Middle frontal gyrus (tissue), 1 donor: ENCODE results near the gene RXRA.
"Not testable (repeated sequence)": the region's sequence is repeated elsewhere in the genome, so short reads cannot be mapped to it uniquely, and the experiment has no call there.

Experiments
- DNase-seq: peaks from one replicate; pipeline ENCODE4 v3.0.0-alpha.2; 2015; ENCODE audit warnings: low spot score; ENCODE audit errors: extremely low spot score

RXRA gene

DNA sequence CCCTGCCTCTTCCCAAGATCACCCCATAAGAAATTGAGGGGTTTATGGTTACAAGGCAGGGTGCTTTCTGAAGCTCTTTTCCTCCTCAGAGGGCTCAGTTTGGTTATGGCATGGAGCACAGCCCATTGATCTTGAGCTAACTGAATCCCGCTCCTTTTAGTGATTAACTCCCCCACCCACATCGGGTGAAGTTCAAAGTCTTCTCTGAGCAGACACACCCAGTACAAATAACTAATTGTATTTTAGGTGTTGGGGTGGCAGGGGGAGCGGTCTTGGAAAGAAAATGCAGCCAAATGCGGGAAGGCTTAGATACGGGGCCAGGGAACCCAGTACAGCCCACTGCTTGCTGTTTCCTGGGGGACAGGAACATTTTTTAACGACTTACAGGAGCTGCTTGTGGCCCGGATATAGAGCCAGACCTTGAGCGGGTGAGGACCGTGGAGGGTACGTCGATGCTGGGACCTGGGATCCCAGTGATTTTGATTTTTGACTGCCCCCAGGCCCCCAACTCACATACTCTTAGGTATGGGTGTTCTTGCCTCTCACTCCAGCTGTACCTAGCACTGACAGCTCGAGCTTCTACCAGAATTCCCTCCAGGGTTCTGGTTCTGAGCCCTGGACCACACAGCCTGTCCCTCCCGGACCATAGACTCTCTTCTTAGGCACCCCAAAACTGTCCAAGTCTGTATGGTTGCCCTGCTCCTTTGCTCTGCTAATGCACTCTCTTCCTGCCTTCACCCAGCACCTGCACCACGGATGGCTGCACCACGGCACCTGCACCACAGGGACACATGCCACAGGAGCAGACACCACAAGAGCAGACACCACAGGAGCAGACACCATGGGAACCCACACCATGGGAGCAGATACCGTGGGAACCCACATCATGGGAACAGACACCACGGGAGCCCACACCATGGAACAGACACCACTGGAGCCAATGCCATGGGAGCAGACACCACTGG is 18.3 kb upstream of the RXRA start:
- no peak for DNase-seq

GRCh38 chr9:134308639-134309220 is 17.5 kb upstream of the RXRA start:
- not testable (repeated sequence) for DNase-seq

DNA sequence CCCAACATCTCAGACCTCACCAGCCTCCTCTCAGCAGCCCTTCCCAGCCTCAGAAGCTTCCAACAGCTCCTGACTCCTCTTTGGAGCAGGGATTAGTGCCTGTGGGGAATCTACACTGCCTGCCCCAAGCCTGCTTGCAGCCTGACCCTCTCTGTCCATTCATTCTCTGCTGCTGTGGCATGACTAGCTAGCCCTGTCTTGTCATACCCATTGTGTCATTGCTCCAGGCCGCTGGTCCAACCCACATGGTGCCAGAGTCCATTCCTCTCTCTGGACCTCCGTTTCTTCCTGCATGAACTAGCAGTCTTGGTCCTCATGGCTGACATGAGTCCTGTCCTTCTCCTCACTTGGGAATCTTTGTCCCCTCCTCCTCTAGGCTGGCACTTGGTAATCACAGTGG is 12.8 kb upstream of the RXRA start:
- no peak for DNase-seq

DNA sequence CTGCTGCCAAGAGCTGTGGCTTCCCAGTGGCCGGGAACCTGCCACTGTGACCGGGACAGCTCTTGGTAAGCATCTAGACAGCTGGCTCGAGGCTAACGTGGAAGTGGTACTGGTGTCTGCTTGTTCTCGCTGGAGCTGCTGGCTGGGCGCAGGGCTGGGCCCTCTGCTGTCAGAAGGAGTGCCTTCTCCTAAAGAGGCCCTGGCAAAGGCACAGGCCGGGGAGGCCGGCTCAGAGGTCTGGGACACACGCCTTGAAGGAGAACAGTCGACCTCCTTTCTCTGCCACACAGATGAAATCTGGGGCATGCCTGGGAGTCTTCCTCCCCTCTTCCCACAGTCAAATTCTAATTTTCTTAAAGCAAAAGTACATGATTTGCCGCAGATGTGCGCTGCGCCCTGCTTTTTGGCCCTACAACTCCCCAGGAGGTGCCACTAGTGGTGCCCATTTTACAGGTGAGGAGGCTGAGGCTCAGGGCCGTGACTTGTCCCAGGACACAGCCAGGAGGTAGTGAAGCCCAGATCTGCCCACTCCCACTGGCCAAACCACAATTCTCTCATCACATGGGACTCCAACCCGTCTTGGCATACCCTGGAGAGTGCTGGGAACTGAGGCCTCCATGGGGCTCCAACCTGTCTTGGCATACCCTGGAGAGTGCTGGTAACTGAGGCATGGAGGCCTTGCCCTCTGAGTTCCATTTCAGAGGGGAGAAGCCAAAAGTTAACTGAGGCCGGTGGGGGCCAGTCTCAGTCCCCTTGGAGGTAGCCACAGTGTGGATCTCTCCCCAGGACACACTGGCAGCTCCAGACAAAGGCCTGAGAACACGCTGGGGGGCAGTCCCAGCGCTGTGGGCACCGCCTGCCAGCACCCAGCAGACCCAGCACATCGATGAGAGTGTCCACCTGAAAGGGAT is 12.0 kb upstream of the RXRA start:
- no peak for DNase-seq

DNA sequence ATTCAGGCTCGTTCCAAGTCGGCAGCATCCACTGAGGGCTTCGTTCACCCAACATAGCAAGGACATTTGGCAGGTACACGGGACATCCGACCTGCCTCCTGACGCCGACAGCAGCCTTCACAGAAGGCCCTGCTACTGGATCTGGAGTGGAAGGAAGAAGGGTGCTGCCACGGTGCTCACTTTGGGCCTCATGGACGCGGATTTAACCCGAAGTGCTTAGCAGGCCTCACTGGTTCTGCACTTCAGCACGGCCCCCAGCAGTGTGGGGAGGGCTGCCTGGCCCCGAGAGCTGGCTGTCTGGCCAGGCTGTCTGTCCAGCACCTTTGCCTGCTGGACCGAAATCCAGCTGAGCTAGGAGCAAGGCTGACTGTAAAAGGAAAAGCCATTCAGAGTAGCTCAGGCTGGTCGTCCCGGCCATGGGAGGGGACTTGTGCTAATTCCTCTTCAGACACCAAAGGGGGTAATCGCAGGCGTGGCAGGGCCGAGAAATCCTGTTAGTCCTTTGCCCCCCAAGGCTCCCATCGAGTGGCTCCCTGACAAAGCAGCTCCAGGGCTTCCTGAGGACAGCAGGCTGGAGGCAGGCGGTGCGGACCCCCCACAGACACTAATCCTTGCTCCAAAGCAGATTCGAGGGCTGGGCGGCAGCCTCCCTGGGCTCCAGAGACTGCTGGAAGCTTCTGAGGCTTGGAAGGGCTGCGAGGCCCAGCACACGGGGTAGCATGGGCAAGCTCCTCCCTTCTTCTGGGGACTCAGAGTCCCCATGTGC is 11.1 kb upstream of the RXRA start:
- DNase-seq, result no peak

DNA sequence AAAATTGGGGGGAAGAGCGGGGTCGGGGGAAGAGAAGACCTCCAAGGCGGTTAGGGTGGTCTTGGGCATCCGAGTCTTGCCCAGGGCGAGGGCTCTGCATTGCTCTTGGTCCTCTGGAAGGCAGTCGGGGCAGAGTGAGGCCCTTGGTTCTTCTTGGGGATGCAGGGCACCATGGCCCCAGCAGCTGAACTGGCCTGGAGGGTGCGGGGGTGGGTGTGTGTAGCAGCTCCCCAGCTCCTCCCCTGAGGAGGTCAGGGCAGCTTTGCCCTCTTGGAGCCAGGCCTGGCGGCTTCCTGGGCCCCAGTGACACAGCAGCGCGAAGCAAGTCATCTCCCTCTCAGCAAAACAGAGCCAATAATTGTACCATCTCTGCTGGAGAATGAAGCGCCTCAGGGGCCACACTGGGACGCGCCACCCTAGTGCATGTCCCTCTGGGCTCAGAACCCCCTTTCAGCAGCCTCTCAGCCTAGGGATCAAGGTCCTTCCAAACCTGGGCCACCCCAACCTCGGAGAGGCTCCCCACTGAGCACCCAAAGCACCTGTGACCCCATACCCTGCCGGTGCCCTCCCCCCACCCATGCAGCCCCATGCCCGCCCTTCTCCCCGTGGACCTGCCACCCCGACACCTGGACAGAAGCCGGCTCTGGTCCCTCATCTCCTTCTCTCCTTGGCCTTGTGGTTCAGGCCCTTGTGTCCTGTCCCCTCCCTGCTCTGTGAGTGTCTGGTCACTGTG is 10.4 kb upstream of the RXRA start:
- DNase-seq, result no peak

DNA sequence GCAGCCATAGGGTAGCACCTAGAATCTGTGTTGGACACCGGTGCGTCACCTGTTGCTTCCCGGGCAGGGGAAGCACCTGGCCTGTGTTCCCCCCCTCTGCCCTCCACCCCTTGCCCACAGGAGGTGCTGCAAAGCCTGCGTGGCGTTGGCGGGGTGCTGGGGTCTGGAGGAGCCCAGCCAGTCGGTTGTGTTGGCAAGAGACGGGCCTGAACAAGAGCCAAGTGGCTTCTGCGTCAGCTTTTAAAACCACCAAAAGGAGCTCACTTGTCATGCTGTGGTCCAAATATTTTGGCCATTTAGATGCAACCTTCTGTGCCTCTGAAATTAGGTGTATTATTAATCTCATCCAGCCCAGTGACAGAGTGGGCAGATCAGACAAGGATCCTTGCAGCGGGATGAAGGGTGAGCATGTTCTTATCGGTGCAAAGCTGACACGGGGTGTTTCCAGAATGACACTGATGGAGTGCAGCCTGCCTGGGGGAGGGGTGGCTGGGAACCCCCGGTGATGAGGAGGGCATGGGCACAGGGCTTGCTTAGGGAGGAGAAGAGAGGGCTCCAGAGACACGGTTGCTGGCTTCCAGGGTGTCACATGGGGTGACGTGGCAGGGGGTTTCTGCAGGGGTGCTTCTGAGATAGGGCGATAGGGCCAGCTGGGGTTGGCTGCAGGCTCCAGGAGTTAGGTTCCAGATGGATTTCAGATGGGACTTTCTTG is 9.7 kb upstream of the RXRA start:
- DNase-seq, result no peak

- DNase-seq, result no peak
These were observed 8.9 kb upstream of the RXRA start for GRCh38 chr9:134317400-134317789.

- no peak for DNase-seq
These were observed 8.4 kb upstream of the RXRA start for GRCh38 chr9:134317790-134318414.

GRCh38 chr9:134318481-134318891 is 7.8 kb upstream of the RXRA start:
- no peak for DNase-seq

- no peak for DNase-seq
These were observed 7.3 kb upstream of the RXRA start for GRCh38 chr9:134318941-134319305.

DNA sequence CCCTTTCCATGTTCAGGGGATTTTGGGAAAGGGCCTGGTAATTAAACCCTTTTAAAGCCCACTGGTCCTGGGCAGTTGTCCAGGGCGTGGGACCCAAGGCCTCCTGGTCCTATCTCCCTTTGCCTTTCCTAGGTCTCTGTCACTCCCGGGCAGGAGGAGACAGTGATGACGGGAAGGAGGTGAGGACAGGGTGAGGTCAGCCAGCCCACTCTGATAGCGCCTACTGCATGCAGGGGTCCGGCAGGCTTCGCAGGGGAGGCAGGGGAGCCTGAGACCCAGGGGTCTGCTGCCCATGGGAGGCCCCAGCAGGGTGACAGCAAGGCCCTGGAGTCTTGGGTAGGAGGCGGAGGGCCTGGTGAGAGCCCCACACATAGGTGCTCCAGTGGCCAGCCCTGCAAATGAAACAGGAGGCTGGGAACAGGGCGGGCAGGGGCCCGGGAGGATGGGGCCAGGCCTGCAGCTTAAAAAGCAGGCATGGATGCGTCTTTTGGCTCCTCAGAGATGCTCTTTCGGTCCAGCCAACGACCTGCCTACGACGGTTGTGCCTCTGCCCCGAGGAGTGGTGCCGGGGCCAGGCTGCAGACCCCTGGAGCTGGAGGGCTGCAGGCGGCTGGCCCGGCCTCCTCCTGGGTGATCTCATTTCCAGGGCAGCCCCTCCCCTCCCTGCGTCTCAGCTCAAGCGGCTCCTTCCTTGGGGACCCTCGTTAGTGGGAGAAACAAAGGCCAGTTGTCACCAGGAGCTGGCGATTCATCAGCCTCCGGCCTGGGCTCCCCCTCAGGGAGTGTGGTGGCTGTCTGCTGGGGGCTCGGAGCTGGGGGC is 6.7 kb upstream of the RXRA start:
- DNase-seq, result no peak

GRCh38 chr9:134320126-134320867 is 6.0 kb upstream of the RXRA start:
- DNase-seq, result no peak

DNA sequence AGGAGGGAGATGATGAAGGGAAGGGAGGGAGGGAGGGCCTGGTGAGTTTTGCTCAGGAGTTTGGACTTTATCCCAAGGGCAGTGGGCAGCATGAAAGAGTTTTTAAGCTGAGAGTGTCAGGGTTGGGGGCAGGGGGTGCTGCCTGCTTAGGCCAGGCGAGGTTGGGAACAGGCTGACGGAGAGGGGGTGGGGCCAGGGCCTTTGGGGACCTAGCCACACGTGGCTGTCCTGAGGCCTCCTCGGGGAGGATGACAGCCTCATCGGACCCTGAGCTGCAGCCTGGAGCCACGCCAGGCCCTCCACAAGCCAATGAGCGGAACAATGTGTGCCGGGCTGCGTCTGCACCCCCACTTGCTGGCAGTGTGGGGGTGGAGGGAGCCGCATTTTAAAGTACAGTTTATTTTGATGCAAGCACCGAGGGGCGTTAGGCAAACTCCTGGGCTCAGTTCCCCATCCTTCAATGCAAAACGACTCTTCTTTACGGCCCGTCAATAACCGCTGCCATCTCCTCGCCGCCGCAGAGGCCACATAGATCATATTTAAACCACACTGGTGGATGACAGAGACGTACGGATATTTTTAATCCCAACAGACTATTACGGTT is 5.3 kb upstream of the RXRA start:
- DNase-seq, result no peak

DNA sequence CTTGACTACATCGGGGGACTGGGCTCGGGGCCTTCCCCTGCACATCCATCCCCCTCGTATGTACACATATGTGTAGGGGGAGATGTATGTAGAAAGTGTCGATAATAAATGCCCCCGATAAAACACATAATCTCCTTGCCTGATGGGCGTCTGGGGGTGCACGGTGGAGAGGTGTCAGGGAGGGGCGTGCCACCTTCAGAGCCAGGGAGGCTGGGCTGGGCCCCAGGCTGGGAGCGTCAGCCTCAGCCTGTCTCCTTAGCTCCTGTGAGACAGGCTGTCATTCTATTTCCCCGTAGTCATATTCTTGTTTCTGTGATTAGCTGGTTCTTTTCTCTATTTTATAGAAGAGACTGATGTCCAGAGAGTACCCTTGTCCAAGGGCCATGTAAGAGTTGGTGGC is 4.7 kb upstream of the RXRA start:
- DNase-seq, result no peak

DNA sequence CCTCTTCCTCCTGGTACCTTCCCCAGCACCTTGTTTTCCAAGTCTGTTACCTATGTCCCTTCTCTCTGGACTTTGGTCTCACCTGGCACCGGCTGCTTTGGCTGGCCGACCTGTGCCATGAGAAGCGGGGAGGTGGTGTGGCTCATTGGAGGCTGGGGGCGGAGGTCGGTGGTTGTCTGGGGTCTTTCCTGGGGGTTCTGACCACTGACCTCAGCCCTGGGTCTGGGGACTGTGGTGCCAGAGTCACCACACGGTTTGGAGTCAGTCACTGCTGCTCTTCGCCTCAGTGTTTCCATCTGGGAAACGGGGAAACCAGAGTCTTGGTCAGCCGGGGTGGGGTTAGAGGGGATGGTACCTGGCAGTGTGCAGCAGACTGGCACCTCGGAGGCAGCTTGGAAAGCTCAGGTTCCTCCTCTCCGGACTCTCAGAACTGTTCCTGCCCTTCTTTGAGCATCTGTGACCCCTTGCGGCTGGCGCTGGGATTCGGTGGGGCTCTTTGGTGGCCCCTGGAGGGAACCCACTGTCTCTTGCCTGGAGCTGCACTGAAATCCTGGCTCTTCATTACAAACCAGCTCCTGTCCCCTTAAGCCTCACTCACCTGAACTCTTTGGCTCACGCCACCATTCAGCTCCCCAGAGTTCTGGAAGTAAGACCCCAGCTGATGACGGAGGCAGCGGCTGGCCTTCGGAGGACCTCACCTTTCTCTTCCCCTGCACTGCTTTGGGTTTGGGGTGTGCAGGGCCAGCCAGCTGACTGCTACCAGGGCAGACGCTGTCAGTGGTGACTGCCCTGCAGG is 4.1 kb upstream of the RXRA start:
- DNase-seq, result no peak
